ENCODE measurements around the gene OBP2B. TPM values are rescaled to one million over a fixed set of nuclear protein-coding genes. Genes with fewer than 3 reads are reported as not detected.

The OBP2B gene, protein sequence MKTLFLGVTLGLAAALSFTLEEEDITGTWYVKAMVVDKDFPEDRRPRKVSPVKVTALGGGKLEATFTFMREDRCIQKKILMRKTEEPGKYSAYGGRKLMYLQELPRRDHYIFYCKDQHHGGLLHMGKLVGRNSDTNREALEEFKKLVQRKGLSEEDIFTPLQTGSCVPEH
- total RNA-seq = not detected in 2 replicates

DNA sequence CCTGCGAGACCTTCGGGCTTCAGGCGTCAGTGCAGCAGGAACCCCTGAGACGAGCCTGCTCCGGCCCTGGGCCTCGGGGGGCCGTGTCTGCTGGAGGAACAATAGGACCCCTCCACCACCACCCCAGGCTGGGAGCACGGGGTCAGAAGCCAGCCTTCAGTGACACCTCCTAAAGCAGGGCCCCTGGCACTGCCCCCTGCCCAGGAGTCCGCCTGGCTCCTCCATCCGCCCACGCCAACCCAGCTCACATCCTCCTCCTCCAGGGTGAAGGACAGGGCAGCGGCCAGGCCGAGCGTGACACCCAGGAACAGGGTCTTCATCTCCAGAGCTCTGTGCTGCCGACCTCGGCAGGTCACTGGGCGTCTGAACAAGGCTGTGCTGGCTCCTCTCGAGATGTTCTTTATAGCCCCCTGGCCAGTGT lies at the start of gene OBP2B:
OBP2B (minus strand) TSS at position 371 of the 421 bp plus-strand sequence; CDS start at position 320, 51 bp downstream.

DNA sequence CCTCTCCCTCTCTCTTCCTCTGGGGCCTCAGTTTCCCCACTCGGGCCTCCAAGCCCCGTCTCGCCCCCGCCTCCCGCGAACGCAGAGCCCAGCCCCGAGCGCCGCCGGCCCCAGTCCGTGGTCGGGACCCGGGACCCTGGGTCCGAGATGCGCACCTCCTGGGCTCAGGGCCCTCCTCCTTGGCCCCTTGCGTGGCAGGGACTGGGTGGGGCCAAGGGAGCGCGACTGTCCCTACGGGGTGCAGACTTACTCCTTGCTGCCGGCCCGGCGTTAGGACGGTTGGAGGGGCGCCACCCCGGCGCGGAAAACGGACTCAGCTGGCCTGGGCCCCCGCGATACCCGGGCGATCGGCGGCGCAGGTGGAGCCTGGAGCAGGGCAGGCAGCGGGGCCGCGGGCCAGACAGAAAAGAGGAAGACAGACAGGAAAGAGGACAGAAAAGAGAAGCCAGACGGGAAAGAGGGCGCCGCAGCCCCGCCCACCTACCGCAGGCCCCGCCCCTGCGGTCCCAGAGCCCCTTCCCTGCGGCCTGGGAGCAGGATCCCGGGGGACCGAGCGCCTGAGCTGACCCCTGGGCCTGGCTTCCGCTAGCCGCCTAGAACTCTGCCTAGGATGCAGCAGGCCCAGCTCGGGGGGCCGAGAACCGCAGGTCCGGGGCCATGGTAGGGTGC lies 45.4 kb downstream of the OBP2B start, which contains the start of gene GBGT1:
GBGT1 (minus strand) TSS at position 411 of the 669 bp plus-strand sequence. CDS start 1,502 bp downstream, outside the sequence.

Other genes with a start within 250 kb of the OBP2B start
- gene GFI1B, start 230.6 kb downstream of the OBP2B start, total RNA-seq = not detected in 2 replicates
- gene GTF3C5, start 178.3 kb downstream of the OBP2B start, total RNA-seq = 31.3 and 38.2 TPM in 2 replicates
- gene CEL, start 147.3 kb downstream of the OBP2B start, total RNA-seq = under 0.01 and 0.28 TPM in 2 replicates
- 23.4 and 38.5 TPM in 2 replicates for gene RALGDS, start 88.0 kb downstream of the OBP2B start, total RNA-seq
- gene GBGT1, start 45.3 kb downstream of the OBP2B start, total RNA-seq = 3.3 and 4.5 TPM in 2 replicates
- not detected in 2 replicates for gene ABO, start 66.0 kb upstream of the OBP2B start, total RNA-seq
- gene SURF6, start 126.9 kb upstream of the OBP2B start, total RNA-seq = 7.6 and 15.1 TPM in 2 replicates
- gene MED22, start 138.9 kb upstream of the OBP2B start, total RNA-seq = 13.5 and 15.1 TPM in 2 replicates
- gene RPL7A, start 139.0 kb upstream of the OBP2B start, total RNA-seq = 2,629 and 3,058 TPM in 2 replicates
- 35.5 and 40.3 TPM in 2 replicates for gene SURF1, start 147.2 kb upstream of the OBP2B start, total RNA-seq
- gene SURF2, start 147.3 kb upstream of the OBP2B start, total RNA-seq = 10.1 and 26.1 TPM in 2 replicates
- 726 and 791 TPM in 2 replicates for gene SURF4, start 166.8 kb upstream of the OBP2B start, total RNA-seq
- 0.19 and 0.85 TPM in 2 replicates for gene STKLD1, start 167.1 kb upstream of the OBP2B start, total RNA-seq
- 14.7 and 27.8 TPM in 2 replicates for gene REXO4, start 208.8 kb upstream of the OBP2B start, total RNA-seq
- gene ADAMTS13, start 213.1 kb upstream of the OBP2B start, total RNA-seq = 1.2 and 1.4 TPM in 2 replicates

Data from regular cardiac myocyte (primary cell).